NCI-H82 (cell line): ENCODE measurements around the gene HAAO.
"Not testable (repeated sequence)": the region's sequence is repeated elsewhere in the genome, so short reads cannot be mapped to it uniquely, and the experiment has no call there.

Experiments used
- DNase-seq: peaks from one replicate; lab custom pipeline; 2025; lab: John Stamatoyannopoulos, UW

The HAAO gene

GRCh38 chr2:42792583-42793333 is at the start of gene HAAO:
Gene HAAO, minus strand, starts transcription at chr2:42792583. Its CDS starts 47 bp downstream, at chr2:42792536.
- DNase-seq, result no peak

DNA sequence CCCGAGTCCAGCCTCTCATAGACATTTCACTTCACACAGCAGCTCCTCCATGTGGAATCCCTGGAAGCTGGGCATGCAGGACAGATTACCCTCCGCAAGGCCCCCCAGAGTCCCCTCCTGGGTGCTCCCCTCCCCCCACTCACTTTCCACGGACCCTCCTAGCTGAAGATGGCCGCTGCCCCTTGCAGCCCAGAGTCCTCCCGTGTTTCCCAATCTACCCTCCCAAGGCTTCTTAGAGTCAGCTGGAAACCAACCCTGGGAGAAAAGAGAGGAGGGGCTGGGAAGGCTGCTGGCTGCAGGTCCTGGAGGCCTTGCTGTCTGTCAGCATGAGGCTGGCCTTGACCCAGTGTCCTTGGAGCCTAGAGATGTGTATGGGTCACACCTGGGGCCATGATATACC is 49.0 kb upstream of the HAAO start:
- no peak for DNase-seq

DNA sequence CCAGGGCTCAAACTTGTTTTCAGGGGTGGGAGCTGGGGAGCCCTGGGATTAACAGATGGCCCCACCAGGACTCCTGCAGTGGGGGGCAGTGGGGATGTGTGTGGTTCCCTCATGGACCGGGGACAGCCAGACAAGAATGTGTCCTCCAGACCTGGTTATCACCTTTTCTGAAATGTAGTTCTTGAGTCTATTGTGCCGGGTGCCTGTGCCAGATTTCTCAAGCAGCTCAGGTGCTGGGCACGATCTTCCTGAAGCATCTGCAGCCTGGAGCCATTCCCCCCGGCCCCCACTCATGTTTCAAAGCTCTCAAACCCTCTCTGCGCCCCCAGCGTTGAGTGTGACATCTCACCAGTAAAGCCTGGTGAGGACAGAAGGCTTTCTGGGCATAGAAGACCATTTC is 48.4 kb upstream of the HAAO start:
- no peak for DNase-seq

DNA sequence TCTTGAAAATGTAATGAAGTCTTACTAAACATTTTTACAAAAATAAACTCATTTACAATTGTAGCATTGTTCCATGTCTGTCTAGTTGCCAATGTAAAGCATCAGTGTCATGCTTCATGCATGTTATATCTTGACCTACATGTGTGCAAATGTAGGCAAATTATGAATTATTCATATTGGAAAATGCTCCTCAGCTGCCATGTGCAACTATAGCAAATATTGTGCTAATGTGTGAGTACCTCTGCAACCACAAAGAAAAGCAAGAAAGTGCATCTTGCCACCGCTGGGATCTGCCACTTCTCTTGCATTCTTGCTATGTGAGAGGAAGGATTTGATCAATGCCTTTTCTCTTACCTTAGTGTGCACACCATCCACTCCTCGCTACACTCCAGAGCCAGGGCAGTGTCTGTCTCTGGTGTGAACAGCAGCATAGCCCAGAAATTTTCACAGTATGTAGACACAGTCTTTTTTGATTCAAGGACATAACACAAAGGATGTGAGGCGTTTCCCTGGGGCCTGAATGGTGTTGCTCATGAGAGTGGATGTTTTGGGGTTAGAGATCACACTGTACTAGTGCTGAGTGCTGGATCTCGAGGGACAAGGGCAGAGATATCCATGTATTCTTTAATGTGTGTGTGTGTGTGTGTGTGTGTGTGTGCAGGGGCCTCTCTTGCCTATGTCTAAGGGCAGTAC is 47.6 kb upstream of the HAAO start:
- no peak for DNase-seq

DNA sequence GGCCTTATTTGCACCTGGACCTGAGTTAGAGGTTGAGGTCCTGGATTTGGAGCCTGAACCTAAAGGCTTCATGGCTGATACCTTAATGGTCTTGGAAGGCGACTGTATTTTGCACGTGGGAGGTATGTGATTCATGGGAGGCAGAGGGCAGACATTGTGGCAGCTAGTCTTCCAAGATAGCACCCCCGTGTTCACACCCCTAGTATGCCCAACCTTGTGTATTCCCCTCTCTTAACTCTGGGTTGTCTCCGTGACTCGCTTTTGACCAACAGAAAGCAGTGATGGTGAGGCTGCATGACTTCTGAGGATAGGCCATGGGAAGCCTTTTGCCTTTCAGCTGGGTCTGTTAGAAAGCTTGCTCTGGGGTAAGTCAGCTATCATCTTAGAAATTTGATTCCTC is 45.8 kb upstream of the HAAO start:
- DNase-seq, result no peak

- no peak for DNase-seq
Measured at GRCh38 chr2:42835577-42836371, 43.4 kb upstream of the HAAO start.

DNA sequence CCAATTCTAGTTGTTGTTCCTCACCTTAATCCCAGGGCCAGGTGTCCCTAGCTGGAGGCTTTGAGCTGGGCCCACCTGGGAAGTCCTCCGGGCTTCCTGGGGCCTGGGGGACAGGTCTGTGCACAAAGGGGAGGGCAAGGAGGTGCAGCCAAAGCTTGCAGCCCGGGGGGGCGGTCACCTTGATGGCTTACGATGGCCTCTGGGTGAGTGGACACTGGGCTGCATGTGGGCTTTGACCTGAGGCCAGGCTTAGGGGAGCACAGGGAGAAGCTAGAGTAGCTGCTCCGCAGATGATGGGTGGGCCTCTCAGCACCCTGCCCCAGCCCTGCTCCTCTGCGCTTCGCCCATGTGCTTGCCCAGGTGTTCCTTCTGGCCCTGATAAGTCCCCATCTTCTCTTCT is 41.8 kb upstream of the HAAO start:
- no peak for DNase-seq

DNA sequence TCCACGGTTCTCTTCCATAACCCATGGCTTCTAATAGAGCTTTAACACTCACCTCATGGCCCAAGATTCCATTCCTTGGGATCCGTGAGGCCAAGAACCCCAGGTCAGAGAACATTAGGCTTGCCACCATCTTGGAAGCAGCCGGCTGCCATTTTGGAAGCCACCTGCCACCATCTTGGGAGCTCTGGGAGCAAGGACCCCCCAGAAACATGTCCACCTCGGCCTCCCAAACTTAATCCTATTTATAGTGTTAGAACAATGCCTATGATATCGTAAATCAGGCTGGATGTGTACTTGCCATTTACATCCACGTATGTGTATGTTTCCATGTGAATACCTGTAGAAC is 39.9 kb upstream of the HAAO start:
- no peak for DNase-seq

DNA sequence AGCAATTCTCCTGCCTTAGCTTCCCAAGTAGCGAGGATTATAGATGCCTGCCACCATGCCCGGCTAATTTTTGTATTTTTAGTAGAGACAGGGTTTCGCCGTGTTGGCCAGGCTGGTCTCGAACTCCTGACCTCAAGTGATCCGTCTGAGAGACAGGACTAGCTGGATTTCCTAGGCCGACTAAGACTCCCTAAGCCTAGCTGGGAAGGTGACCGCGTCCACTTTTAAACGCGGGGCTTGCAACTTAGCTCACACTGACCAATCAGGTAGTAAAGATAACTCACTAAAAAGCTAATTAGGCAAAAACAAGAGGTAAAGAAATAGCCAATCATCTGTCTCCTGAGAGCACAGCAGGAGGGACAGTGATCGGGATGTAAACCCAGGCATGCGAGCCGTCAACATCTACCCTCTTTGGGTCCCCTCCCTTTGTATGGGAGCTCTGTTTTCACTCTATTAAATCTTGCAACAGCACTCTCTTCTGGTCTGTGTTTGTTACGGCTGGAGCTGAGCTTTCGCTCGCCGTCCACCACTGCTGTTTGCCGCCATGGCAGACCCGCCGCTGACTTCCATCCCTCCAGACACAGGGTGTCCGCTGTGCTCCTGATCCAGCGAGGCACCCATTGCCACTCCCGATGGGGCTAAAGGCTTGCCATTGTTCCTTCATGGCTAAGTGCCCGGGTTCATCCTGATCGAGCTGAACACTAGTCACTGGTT is 39.3 kb upstream of the HAAO start:
- not testable (repeated sequence) for DNase-seq

DNA sequence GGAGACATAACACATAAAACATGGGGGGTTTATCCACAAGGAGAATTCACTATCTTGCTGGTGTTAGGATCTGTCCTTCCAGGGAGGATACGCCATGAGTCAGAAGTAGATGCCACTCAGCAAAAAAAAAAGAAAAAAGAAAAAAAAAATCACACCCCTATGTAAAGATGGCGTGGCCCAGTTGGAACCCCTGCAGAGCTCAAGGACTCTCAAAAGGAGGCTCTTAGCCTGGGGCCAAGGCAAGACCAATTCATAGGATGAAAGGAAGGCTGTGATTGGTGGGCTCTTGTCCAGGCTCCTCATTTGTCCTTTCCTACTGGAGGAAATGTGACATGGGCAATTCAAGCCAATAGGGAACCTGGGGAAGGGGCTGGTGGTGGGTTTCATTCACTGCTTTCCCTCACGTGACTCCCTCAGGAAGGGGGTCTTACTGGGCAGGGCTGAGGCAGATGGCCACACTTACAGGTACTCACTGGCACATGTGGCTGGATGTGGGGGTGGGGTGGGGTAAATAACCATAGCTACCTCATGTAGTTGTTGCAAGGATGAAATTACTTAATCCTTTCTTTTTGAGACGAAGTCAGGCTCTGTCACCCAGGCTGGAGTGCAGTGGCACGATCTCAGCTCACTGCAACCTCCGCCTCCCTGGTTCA is 38.7 kb upstream of the HAAO start:
- no peak for DNase-seq

DNA sequence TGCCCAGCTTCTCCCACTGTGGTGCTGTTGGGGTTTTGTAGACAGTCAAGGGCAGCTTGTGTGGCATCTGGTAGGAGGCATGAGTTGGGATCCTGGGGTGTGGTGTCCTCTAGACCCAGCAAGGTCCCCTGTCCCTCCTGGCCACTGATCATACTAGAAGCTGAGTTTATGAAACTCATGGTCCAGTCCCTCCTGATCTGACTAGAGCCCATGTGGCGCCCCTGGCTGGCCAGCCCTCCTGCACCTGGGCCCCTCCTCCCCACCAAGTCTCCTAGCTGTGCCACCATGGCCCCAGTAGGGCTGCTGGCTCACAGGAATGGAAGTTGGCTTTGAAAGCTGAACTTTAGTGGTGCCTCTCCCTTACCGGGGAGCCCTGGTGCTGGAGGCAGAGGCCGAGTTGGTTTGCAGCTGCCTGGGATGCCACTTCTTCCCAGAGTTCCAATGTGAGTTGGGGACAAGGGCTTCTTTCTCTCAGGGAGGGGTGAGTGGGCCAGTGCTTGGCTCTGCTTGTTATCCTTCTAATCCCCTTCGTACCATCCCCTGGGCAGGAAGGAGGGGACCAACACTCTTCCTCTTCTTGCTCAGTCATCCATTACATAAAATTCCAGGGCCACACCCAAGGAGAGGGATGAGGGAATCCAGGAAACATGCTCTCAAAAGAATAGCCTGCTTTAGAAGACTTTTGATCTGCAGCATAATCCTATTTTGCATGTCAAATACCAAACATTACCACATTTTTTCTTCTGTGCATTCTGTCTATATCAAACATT is 37.5 kb upstream of the HAAO start:
- DNase-seq, result peak; percentile 25

GRCh38 chr2:42828487-42829425 is 36.4 kb upstream of the HAAO start:
- DNase-seq, result peak; percentile 86

- DNase-seq, result peak; percentile 92
Measured at GRCh38 chr2:42827647-42828486, 35.5 kb upstream of the HAAO start.

- DNase-seq, result no peak
Measured at GRCh38 chr2:42826231-42826630, 33.8 kb upstream of the HAAO start.

- DNase-seq, result no peak
Measured at GRCh38 chr2:42824454-42824807, 32.0 kb upstream of the HAAO start.

- DNase-seq, result no peak
Measured at GRCh38 chr2:42823744-42824453, 31.5 kb upstream of the HAAO start.

DNA sequence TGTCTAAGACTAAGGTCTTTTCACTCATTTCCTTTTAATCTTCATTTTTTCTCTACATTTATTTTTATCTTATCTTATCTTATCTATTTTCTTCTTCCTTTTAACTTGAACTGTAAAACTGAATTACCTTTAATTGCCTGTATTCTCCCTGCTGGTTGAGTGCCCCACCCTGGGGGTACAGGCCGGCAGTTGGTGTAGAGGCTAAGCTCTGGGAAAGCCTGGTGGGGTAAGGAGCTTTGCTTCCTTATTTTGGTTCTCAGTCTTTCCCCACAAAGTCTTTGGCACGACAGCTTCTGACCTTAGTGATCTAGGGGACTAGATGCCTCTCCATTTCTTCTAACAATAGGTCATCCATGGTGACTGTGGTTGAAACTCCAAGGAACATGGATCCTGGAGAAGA is 26.8 kb upstream of the HAAO start:
- no peak for DNase-seq

GRCh38 chr2:42815726-42816125 is 23.3 kb upstream of the HAAO start:
- DNase-seq, result no peak
